GM21515 (cell line): ENCODE results near the gene ABCB6.
A peak's percentile ranks its signal among the peaks of the same experiment; 100 is the strongest.

Experiments used
- ATAC-seq: cut with Tn5 transposase; IDR thresholded peaks from one replicate; pipeline ENCODE4 v1.9.1; 2021; ENCODE audit not compliant: unreplicated experiment

The ABCB6 gene

GRCh38 chr2:219186754-219187456 is 31.9 kb downstream of the ABCB6 start:
- ATAC-seq = no peak

- no peak for ATAC-seq
Measured at GRCh38 chr2:219184121-219184520, 34.6 kb downstream of the ABCB6 start.

GRCh38 chr2:219183151-219183772 is 35.5 kb downstream of the ABCB6 start:
- no peak for ATAC-seq

GRCh38 chr2:219182331-219183150 is 36.2 kb downstream of the ABCB6 start:
- no peak for ATAC-seq

GRCh38 chr2:219181531-219181930 is 37.2 kb downstream of the ABCB6 start:
- ATAC-seq = no peak

- ATAC-seq = no peak
Measured at GRCh38 chr2:219180961-219181360, 37.8 kb downstream of the ABCB6 start.

- ATAC-seq = no peak
Measured at GRCh38 chr2:219179601-219180465, 38.9 kb downstream of the ABCB6 start.

GRCh38 chr2:219178377-219179175 is 40.2 kb downstream of the ABCB6 start:
- ATAC-seq = peak; percentile 15

- peak; percentile 45 for ATAC-seq
Measured at GRCh38 chr2:219177552-219178376, 41.0 kb downstream of the ABCB6 start, which contains the start of gene RETREG2. Gene RETREG2 (plus strand): TSS chr2:219178275. CDS start chr2:219178353, 78 bp downstream.

- ATAC-seq = peak; percentile 57
Measured at GRCh38 chr2:219176818-219177551, 41.8 kb downstream of the ABCB6 start, which contains the start of gene CNPPD1. Gene CNPPD1 (minus strand): TSS chr2:219176925. CDS start chr2:219176828, 97 bp downstream.

- ATAC-seq = peak; percentile 18
Measured at GRCh38 chr2:219175928-219176817, 42.6 kb downstream of the ABCB6 start.

- ATAC-seq = no peak
Measured at GRCh38 chr2:219175486-219175885, 43.3 kb downstream of the ABCB6 start.

- no peak for ATAC-seq
Measured at GRCh38 chr2:219174801-219175200, 44.0 kb downstream of the ABCB6 start.

GRCh38 chr2:219174146-219174545 is 44.6 kb downstream of the ABCB6 start:
- ATAC-seq = no peak

- ATAC-seq = no peak
Measured at GRCh38 chr2:219173176-219173575, 45.6 kb downstream of the ABCB6 start.

GRCh38 chr2:219172231-219173154 is 46.3 kb downstream of the ABCB6 start:
- ATAC-seq = no peak
